Left cardiac atrium (tissue), 4 donors: ENCODE results near the gene SPTB. TPM values are rescaled to one million over a fixed set of nuclear protein-coding genes. Genes with fewer than 3 reads are reported as not detected.

Source experiments
- ATAC-seq, 2 donors: fragments of 200-7000 bp; cut with Tn5 transposase; one replicate each; pipeline ENCODE4 v1.9.1; 2020; ENCODE audit warnings: mild to moderate bottlenecking in 2 of 2, moderate library complexity in 2 of 2
- DNase-seq: peaks from one replicate; pipeline ENCODE4 v3.0.0-alpha.2; 2020
- intact Hi-C, 2 donors: fragments of 100-400 bp; cut with DNase I; formaldehyde crosslinking; loops; one replicate each; pipeline versions ENCODE4 v1.14.1 to v1.15.1; 2022 to 2023
- microRNA-seq, 2 donors: library from miRNA; unstranded; fragments of <30 nt; microRNA quantifications; one replicate each; pipeline ENCODE4 v1.2.0, GENCODE V29; 2020
- total RNA-seq, 2 donors: library from RNA; stranded (reverse); fragmentation: NEBNext Ultra II Directional; extraction: Animal tissue kit (Norgen Biotek cat#: 25700); gene quantifications; one replicate each; pipeline ENCODE4 v1.2.1, GENCODE V29; 2021
- donor health status: DM: no; HTN: yes; CAD: no.
- donor health status: DM: no; HTN: yes; CAD: no; lungs with severe emphysema.
- donor health status: DM: yes; HTN: yes; CAD: no.
- donor health status: Dilated cardiomyopathy.

Gene SPTB
- total RNA-seq, 2 donors from 2014 or later: 58.2 to 63.6 TPM

- no peak for ATAC-seq
- intact Hi-C loops: no loop called here
- no peak for DNase-seq
Measured at GRCh38 chr14:64700894-64701293, 178.8 kb downstream of the SPTB start.

DNA sequence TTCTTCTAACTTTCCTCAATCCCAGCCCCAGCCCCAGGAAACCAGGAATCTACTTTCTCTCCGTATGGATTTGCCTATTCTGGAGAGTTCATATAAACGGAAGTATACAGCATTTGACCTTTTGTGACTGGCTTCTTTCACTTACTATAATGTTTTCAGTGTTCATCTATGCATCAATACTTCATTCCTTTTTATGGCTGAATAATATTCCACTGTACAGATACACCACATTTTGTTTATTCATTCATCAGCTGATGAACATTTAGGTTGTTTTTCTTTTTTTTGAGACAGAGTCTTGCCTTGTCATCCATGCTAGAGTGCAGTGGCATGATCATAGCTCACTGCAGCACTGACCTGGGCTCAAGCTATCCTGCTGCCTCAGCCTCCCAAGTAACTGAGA is 179.4 kb downstream of the SPTB start:
- intact Hi-C loops: no loop called here
- no peak for ATAC-seq
- no peak for DNase-seq

- ATAC-seq (no peak), DNase-seq (no peak)
- intact Hi-C loops: no loop called here
Measured at GRCh38 chr14:64698903-64699302, 180.8 kb downstream of the SPTB start.

- DNase-seq (no peak), ATAC-seq (peak; percentile 38 to 50)
- intact Hi-C loops: no loop called here
Measured at GRCh38 chr14:64696355-64696857, 183.3 kb downstream of the SPTB start.

Small RNA genes within 50 kb of the gene (microRNA-seq; reads per million reads assigned to microRNA genes)
- 0 to 0.27 reads per million in 2 donors for gene MIR7855

Other genes with a start within 250 kb of the SPTB start
- gene PLEKHG3, start 175.5 kb downstream of the SPTB start, total RNA-seq: 10 to 100 TPM; 29.4 to 37.7 TPM
- gene CHURC1, start 34.5 kb upstream of the SPTB start, total RNA-seq: 10 to 100 TPM; 89.1 to 97.4 TPM
- not detected for gene GPX2, start 62.8 kb upstream of the SPTB start, total RNA-seq
- gene RAB15, start 92.4 kb upstream of the SPTB start, total RNA-seq: 10 to 100 TPM; 12.9 to 51.4 TPM
- 10 to 100 TPM; 13.1 to 15.9 TPM for gene FNTB, start 107.0 kb upstream of the SPTB start, total RNA-seq
- 10 to 100 TPM; 71.1 to 81.1 TPM for gene MAX, start 222.6 kb upstream of the SPTB start, total RNA-seq